GM13977 (cell line): ENCODE results near the gene DUSP6.

ENCODE experiments used
- DNase-seq: peaks from one replicate; pipeline ENCODE4 v3.0.0; 2012; ENCODE audit warnings: low spot score
- in situ Hi-C: fragments of 300-500 bp; cut with MboI; formaldehyde crosslinking; loops from one replicate; pipeline ENCODE4 v1.12.0; 2022; ENCODE audit warnings: low sequenced_read_pairs, low pct_unique_long_range_greater_than_20kb, mixed read lengths, inconsistent platforms; ENCODE audit not compliant: unreplicated experiment
- TF ChIP-seq, protein P1 (sequence below): IDR thresholded peaks from 2 replicates; pipeline ENCODE4 v1.5.1; 2012; ENCODE audit warnings: mild to moderate bottlenecking, control low read depth; ENCODE audit not compliant: insufficient read depth; ENCODE audit errors: extremely low read depth, missing control alignments

Gene DUSP6

DNA sequence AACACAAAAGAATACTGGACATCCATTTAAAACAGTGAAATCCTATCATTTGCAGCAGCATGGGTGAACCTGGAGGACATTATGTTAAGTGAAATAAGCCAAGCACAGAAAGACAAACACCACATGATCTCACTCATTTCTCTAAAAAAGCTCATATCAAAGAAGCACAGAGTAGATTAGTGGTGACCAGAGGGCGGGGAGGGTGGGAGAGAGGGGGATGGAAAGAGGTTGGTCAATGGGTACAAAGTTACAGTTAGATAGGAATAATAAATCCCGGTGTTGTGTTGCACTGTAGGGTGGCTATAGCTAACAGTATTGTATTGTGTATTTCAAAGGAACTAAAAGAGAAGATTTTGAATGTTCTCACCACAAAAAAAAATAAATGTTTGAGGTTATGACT lies 52.4 kb downstream of the DUSP6 start:
- in situ Hi-C loops: no loop called here
- no peak for DNase-seq
- TF ChIP-seq, protein P1, sequence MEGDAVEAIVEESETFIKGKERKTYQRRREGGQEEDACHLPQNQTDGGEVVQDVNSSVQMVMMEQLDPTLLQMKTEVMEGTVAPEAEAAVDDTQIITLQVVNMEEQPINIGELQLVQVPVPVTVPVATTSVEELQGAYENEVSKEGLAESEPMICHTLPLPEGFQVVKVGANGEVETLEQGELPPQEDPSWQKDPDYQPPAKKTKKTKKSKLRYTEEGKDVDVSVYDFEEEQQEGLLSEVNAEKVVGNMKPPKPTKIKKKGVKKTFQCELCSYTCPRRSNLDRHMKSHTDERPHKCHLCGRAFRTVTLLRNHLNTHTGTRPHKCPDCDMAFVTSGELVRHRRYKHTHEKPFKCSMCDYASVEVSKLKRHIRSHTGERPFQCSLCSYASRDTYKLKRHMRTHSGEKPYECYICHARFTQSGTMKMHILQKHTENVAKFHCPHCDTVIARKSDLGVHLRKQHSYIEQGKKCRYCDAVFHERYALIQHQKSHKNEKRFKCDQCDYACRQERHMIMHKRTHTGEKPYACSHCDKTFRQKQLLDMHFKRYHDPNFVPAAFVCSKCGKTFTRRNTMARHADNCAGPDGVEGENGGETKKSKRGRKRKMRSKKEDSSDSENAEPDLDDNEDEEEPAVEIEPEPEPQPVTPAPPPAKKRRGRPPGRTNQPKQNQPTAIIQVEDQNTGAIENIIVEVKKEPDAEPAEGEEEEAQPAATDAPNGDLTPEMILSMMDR: no peak

GRCh38 chr12:89299417-89299816 lies 52.9 kb downstream of the DUSP6 start:
- TF ChIP-seq, protein P1: no peak
- in situ Hi-C loops: no loop called here
- no peak for DNase-seq
